Measurements from ENCODE around the gene ZNF629. TPM values are rescaled to one million over a fixed set of nuclear protein-coding genes. Genes with fewer than 3 reads are reported as not detected.

ZNF629 gene
- polyA plus RNA-seq, 1 donor from 2014 or later, result 10.4 TPM

DNA sequence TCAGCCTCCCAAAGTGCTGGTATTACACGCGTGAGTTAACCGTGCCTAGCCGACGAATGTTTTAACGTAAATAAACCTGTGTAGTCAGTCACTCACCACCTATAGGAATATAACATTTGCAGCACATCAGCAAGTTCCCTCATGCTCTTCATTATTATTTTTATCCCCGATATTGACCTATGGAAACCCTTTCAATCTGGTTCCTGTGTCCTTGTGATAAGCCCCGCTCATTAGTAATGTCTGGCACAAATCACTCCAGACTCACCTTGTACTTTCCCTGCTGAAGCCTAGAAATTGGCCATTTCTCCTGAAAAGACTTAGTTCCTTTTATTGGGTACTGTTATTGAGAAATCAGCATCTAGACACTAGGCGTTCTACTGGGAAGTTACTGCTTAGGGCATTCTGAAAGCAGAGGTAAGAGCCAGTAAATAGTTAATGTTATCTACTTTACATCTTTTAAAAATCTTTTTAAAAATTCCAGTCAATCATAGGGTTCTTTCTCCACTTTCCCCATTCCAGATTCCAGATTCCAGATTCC lies 40.3 kb downstream of the ZNF629 start:
- H3K79me2 ChIP-seq (replicated peaks; ENCODE audit: insufficient read depth, low read length), result peaks cover 9% of the 10 kb centered on the region
- no peaks in the 10 kb centered on the region for H3K9me3 ChIP-seq (ENCODE audit: low read length)
- no peak for TF ChIP-seq RAD21 (conservative IDR thresholded peaks at IDR 0.05)
- TF ChIP-seq CTCF (IDR thresholded peaks at IDR 0.05; ENCODE audit: poor library complexity, severe bottlenecking), result no peak
- TF ChIP-seq, protein P1, sequence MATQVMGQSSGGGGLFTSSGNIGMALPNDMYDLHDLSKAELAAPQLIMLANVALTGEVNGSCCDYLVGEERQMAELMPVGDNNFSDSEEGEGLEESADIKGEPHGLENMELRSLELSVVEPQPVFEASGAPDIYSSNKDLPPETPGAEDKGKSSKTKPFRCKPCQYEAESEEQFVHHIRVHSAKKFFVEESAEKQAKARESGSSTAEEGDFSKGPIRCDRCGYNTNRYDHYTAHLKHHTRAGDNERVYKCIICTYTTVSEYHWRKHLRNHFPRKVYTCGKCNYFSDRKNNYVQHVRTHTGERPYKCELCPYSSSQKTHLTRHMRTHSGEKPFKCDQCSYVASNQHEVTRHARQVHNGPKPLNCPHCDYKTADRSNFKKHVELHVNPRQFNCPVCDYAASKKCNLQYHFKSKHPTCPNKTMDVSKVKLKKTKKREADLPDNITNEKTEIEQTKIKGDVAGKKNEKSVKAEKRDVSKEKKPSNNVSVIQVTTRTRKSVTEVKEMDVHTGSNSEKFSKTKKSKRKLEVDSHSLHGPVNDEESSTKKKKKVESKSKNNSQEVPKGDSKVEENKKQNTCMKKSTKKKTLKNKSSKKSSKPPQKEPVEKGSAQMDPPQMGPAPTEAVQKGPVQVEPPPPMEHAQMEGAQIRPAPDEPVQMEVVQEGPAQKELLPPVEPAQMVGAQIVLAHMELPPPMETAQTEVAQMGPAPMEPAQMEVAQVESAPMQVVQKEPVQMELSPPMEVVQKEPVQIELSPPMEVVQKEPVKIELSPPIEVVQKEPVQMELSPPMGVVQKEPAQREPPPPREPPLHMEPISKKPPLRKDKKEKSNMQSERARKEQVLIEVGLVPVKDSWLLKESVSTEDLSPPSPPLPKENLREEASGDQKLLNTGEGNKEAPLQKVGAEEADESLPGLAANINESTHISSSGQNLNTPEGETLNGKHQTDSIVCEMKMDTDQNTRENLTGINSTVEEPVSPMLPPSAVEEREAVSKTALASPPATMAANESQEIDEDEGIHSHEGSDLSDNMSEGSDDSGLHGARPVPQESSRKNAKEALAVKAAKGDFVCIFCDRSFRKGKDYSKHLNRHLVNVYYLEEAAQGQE (IDR thresholded peaks at IDR 0.05; ENCODE audit: borderline replicate concordance), result no peak
- TF ChIP-seq EZH2 (IDR thresholded peaks at IDR 0.05; ENCODE audit: borderline replicate concordance, insufficient read depth, low read length, poor library complexity, severe bottlenecking), result no peak
- no peak for TF ChIP-seq TAF1 (IDR thresholded peaks at IDR 0.05; ENCODE audit: low read depth)
- no peak for TF ChIP-seq SMC3 (conservative IDR thresholded peaks at IDR 0.05; ENCODE audit: poor library complexity)
- TF ChIP-seq EP300 (conservative IDR thresholded peaks at IDR 0.05; ENCODE audit: poor library complexity, severe bottlenecking), result no peak
- no peak for TF ChIP-seq POLR2AphosphoS5 (IDR thresholded peaks at IDR 0.05)
- no peak for TF ChIP-seq MXI1 (conservative IDR thresholded peaks at IDR 0.05; ENCODE audit: poor library complexity, severe bottlenecking)

GRCh38 chr16:30745082-30745481 lies 41.9 kb downstream of the ZNF629 start:
- TF ChIP-seq TAF1 (IDR thresholded peaks at IDR 0.05; ENCODE audit: low read depth) (no peak), EZH2 (IDR thresholded peaks at IDR 0.05; ENCODE audit: borderline replicate concordance, insufficient read depth, low read length, poor library complexity, severe bottlenecking) (no peak), EP300 (conservative IDR thresholded peaks at IDR 0.05; ENCODE audit: poor library complexity, severe bottlenecking) (no peak)
- Histone ChIP-seq H3K4me3 (ENCODE audit: low read length) (no peak overlapping the region), H3K27me3 (ENCODE audit: insufficient read depth, low read depth, low read length) (no peaks in the 10 kb centered on the region), H4K20me1 (ENCODE audit: insufficient read depth) (no peaks in the 10 kb centered on the region), H3K9me2 (ENCODE audit: insufficient read depth, low read length) (no peaks in the 10 kb centered on the region), H3K79me2 (replicated peaks; ENCODE audit: insufficient read depth, low read length) (peaks cover 7% of the 10 kb centered on the region), H3F3A (ENCODE audit: insufficient read depth, low read length, poor library complexity, severe bottlenecking) (peaks cover 6% of the 10 kb centered on the region), H3K36me3 (ENCODE audit: insufficient read depth, low read length) (no peaks in the 10 kb centered on the region), H3K9me3 (ENCODE audit: low read length) (no peaks in the 10 kb centered on the region), H3K4me2 (ENCODE audit: low read length) (no peak overlapping the region), H3K9ac (ENCODE audit: low read length) (no peak overlapping the region), H2AFZ (ENCODE audit: low read depth, low read length) (no peak overlapping the region), H3K27ac (ENCODE audit: low read length) (no peak overlapping the region)

More for the DNA sequence above, 40.3 kb downstream of the ZNF629 start:
- no peaks in the 10 kb centered on the region for H4K20me1 ChIP-seq (ENCODE audit: insufficient read depth)
- H3K9me2 ChIP-seq (ENCODE audit: insufficient read depth, low read length), result no peaks in the 10 kb centered on the region
- no peak overlapping the region for H3K4me2 ChIP-seq (ENCODE audit: low read length)
- no peak overlapping the region for H2AFZ ChIP-seq (ENCODE audit: low read depth, low read length)
- no peak overlapping the region for H3K4me3 ChIP-seq (ENCODE audit: low read length)
- no peaks in the 10 kb centered on the region for H3K36me3 ChIP-seq (ENCODE audit: insufficient read depth, low read length)
- H3F3A ChIP-seq (ENCODE audit: insufficient read depth, low read length, poor library complexity, severe bottlenecking), result peaks cover 6% of the 10 kb centered on the region
- no peaks in the 10 kb centered on the region for H3K27me3 ChIP-seq (ENCODE audit: insufficient read depth, low read depth, low read length)
- H3K27ac ChIP-seq (ENCODE audit: low read length), result no peak overlapping the region
- H3K9ac ChIP-seq (ENCODE audit: low read length), result no peak overlapping the region
